ENCODE measurements around the gene PPCDC.

The PPCDC gene

GRCh38 chr15:75030023-75030413 lies 6.6 kb downstream of the PPCDC start:
- H3K4me3 ChIP-seq (ENCODE audit: low read depth, low read length), result no peak overlapping the region
- TF ChIP-seq CTCF (IDR thresholded peaks at IDR 0.05; ENCODE audit: control insufficient read depth, extremely low read depth, insufficient read depth), result no peak
- DNase-seq (ENCODE audit: low read depth), result no peak

GRCh38 chr15:75030424-75030823 lies 7.0 kb downstream of the PPCDC start:
- no peak for TF ChIP-seq CTCF (IDR thresholded peaks at IDR 0.05; ENCODE audit: control insufficient read depth, extremely low read depth, insufficient read depth)
- DNase-seq (ENCODE audit: low read depth), result no peak
- no peak overlapping the region for H3K4me3 ChIP-seq (ENCODE audit: low read depth, low read length)

- DNase-seq (ENCODE audit: low read depth), result no peak
- TF ChIP-seq CTCF (IDR thresholded peaks at IDR 0.05; ENCODE audit: control insufficient read depth, extremely low read depth, insufficient read depth), result no peak
- H3K4me3 ChIP-seq (ENCODE audit: low read depth, low read length), result no peak overlapping the region
These were observed 8.5 kb downstream of the PPCDC start for GRCh38 chr15:75031848-75032247.

- no peak for DNase-seq (ENCODE audit: low read depth)
- H3K4me3 ChIP-seq (ENCODE audit: low read depth, low read length), result no peak overlapping the region
- no peak for TF ChIP-seq CTCF (IDR thresholded peaks at IDR 0.05; ENCODE audit: control insufficient read depth, extremely low read depth, insufficient read depth)
These were observed 9.0 kb downstream of the PPCDC start for GRCh38 chr15:75032395-75032794.

- DNase-seq (ENCODE audit: low read depth), result no peak
- no peak for TF ChIP-seq CTCF (IDR thresholded peaks at IDR 0.05; ENCODE audit: control insufficient read depth, extremely low read depth, insufficient read depth)
These were observed 10.4 kb downstream of the PPCDC start for GRCh38 chr15:75033809-75034208.

GRCh38 chr15:75034615-75035014 lies 11.2 kb downstream of the PPCDC start:
- TF ChIP-seq CTCF (IDR thresholded peaks at IDR 0.05; ENCODE audit: control insufficient read depth, extremely low read depth, insufficient read depth), result no peak
- no peak for DNase-seq (ENCODE audit: low read depth)
- no peak overlapping the region for H3K4me3 ChIP-seq (ENCODE audit: low read depth, low read length)

More at GRCh38 chr15:75033809-75034208, 10.4 kb downstream of the PPCDC start:
- no peak overlapping the region for H3K4me3 ChIP-seq (ENCODE audit: low read depth, low read length)

- TF ChIP-seq CTCF (IDR thresholded peaks at IDR 0.05; ENCODE audit: control insufficient read depth, extremely low read depth, insufficient read depth), result no peak
- no peak overlapping the region for H3K4me3 ChIP-seq (ENCODE audit: low read depth, low read length)
- peak; percentile 87 for DNase-seq (ENCODE audit: low read depth)
These were observed 12.8 kb downstream of the PPCDC start for GRCh38 chr15:75036212-75036616.

Measured in LNCaP clone FGC (cell line).